A673 (cell line): Measurements from ENCODE around the gene CYP4B1.
"Not testable (repeated sequence)": the region's sequence is repeated elsewhere in the genome, so short reads cannot be mapped to it uniquely, and the experiment has no call there.

Source experiments
- CTCF ChIP-seq: fragments of 300-800, 200-600 bp; sonication (generic); conservative IDR thresholded peaks from 2 replicates; pipeline ENCODE4 v1.5.1; 2017; ENCODE audit warnings: low read depth, mild to moderate bottlenecking, antibody characterized with exemption, low read length, moderate library complexity, mixed read lengths
- EZH2 ChIP-seq: fragments of 200-600 bp; sonication (generic); IDR thresholded peaks from 2 replicates; pipeline ENCODE4 v1.6.1; 2017; ENCODE audit warnings: borderline replicate concordance, low read depth, mild to moderate bottlenecking, mixed read lengths, antibody characterized with exemption, low read length; ENCODE audit not compliant: poor library complexity, severe bottlenecking

DNA sequence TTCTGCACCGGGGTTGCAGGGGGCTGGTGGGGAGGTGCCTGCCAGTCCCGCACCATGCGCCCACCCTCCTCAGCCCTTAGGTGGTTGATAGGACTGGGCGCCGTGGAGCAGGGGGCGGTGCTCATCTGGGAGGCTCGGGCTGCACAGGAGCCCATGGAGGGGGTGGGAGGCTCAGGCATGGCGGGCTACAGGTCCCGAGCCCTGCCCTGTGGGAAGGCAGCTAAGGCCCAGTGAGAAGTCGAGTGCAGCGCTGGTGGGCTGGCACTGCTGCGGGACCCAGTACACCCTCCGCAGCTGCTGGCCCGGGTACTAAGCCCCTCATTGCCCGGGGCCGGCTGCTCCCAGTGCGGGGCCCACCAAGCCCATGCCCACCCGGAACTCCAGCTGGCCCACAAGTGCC is 20.4 kb upstream of the CYP4B1 start:
- TF ChIP-seq CTCF, EZH2: not testable (repeated sequence)
